Measurements from ENCODE around the gene C12orf50.

- TF ChIP-seq EP300 (IDR thresholded peaks at IDR 0.05) (no peak), CTCF (IDR thresholded peaks at IDR 0.05) (no peak), POLR2AphosphoS5 (IDR thresholded peaks at IDR 0.05) (no peak)
Measured at GRCh38 chr12:87960566-87960965, 68.6 kb downstream of the C12orf50 start.

Measured in upper lobe of left lung (tissue), 4 donors.